Measurements from ENCODE around the gene ARHGEF2. TPM values are rescaled to one million over a fixed set of nuclear protein-coding genes. Genes with fewer than 3 reads are reported as not detected.

Gene ARHGEF2
- total RNA-seq, 1 experiment from 2014 or later, result 85.0 TPM

GRCh38 chr1:155950829-155951228, 27.5 kb downstream of the ARHGEF2 start:
- intact Hi-C loops (cut with micrococcal nuclease; ENCODE audit: unreplicated experiment), result no loop called here
- Histone ChIP-seq H3K4me3 (no peak overlapping the region), H3K36me3 (ENCODE audit: low read depth) (peaks cover 62% of the 10 kb centered on the region), H4K20me1 (ENCODE audit: insufficient read depth) (peaks cover 48% of the 10 kb centered on the region), H3F3A (ENCODE audit: insufficient read depth, low read depth) (peaks cover 84% of the 10 kb centered on the region), H3K27me3 (ENCODE audit: insufficient read depth, low read depth) (no peaks in the 10 kb centered on the region), H3K27ac (no peak overlapping the region), H3K79me2 (ENCODE audit: low read depth) (0 out of 2 replicates have a peak, but pooled peaks cover 5% of the 10 kb centered on the region), H3K4me2 (no peak overlapping the region), H2AFZ (no peak overlapping the region), H3K9me2 (ENCODE audit: insufficient read depth) (no peaks in the 10 kb centered on the region), H3K4me1 (replicated peaks; ENCODE audit: insufficient read depth) (0 out of 2 replicates have a peak, but pooled peaks cover 4% of the 10 kb centered on the region), H3K9me3 (ENCODE audit: insufficient read depth, low read depth) (no peaks in the 10 kb centered on the region)
- no peak for DNase-seq
- POLR2A ChIA-PET (ENCODE audit: unreplicated experiment), result no interaction called here
- no peak for TF ChIP-seq CTCF (conservative IDR thresholded peaks at IDR 0.05)
- TF ChIP-seq EZH2 (IDR thresholded peaks at IDR 0.05; ENCODE audit: low read depth), result no peak
- BruUV-seq (replicated peaks), result no TSS peak
- CTCF ChIA-PET, result no interaction called here

GRCh38 chr1:155947741-155948140, 30.6 kb downstream of the ARHGEF2 start:
- no peak overlapping the region for H2AFZ ChIP-seq
- H3K27ac ChIP-seq, result no peak overlapping the region
- H3K4me1 ChIP-seq (replicated peaks; ENCODE audit: insufficient read depth), result peaks cover 26% of the 10 kb centered on the region
- H3K36me3 ChIP-seq (ENCODE audit: low read depth), result peaks cover 42% of the 10 kb centered on the region
- TF ChIP-seq CTCF (conservative IDR thresholded peaks at IDR 0.05), result no peak
- TF ChIP-seq EZH2 (IDR thresholded peaks at IDR 0.05; ENCODE audit: low read depth), result no peak
- H3K9me3 ChIP-seq (ENCODE audit: insufficient read depth, low read depth), result no peaks in the 10 kb centered on the region
- no peaks in the 10 kb centered on the region for H3K79me2 ChIP-seq (ENCODE audit: low read depth)
- H3K27me3 ChIP-seq (ENCODE audit: insufficient read depth, low read depth), result no peaks in the 10 kb centered on the region
- H3K4me3 ChIP-seq, result no peak overlapping the region
- peaks cover 85% of the 10 kb centered on the region for H3F3A ChIP-seq (ENCODE audit: insufficient read depth, low read depth)
- intact Hi-C loops (cut with micrococcal nuclease; ENCODE audit: unreplicated experiment), result no loop called here
- no peak for DNase-seq
- no peaks in the 10 kb centered on the region for H3K9me2 ChIP-seq (ENCODE audit: insufficient read depth)
- ChIA-PET POLR2A (ENCODE audit: unreplicated experiment) (interaction anchor here (0.7 kb wide), 1 partner anchor 13 kb away, joined by 5 read pairs; no protein-coding TSS in a partner anchor), CTCF (no interaction called here)
- no TSS peak for BruUV-seq (replicated peaks)
- H3K4me2 ChIP-seq, result no peak overlapping the region
- H4K20me1 ChIP-seq (ENCODE audit: insufficient read depth), result peaks cover 46% of the 10 kb centered on the region

GRCh38 chr1:155947292-155947691, 31.1 kb downstream of the ARHGEF2 start:
- intact Hi-C loops (cut with micrococcal nuclease; ENCODE audit: unreplicated experiment), result no loop called here

More at GRCh38 chr1:155947292-155947691, 31.1 kb downstream of the ARHGEF2 start:
- H3K4me2 ChIP-seq, result no peak overlapping the region
- no peak overlapping the region for H2AFZ ChIP-seq
- no peak overlapping the region for H3K27ac ChIP-seq
- no peaks in the 10 kb centered on the region for H3K79me2 ChIP-seq (ENCODE audit: low read depth)
- ChIA-PET POLR2A (ENCODE audit: unreplicated experiment) (interaction anchor here (0.7 kb wide), 1 partner anchor 13 kb away, joined by 5 read pairs; no protein-coding TSS in a partner anchor), CTCF (no interaction called here)
- no peak for DNase-seq
- no peak for TF ChIP-seq EZH2 (IDR thresholded peaks at IDR 0.05; ENCODE audit: low read depth)
- TF ChIP-seq CTCF (conservative IDR thresholded peaks at IDR 0.05), result no peak
- H3F3A ChIP-seq (ENCODE audit: insufficient read depth, low read depth), result peaks cover 85% of the 10 kb centered on the region
- peaks cover 37% of the 10 kb centered on the region for H3K36me3 ChIP-seq (ENCODE audit: low read depth)
- no TSS peak for BruUV-seq (replicated peaks)
- peaks cover 44% of the 10 kb centered on the region for H4K20me1 ChIP-seq (ENCODE audit: insufficient read depth)
- no peaks in the 10 kb centered on the region for H3K9me2 ChIP-seq (ENCODE audit: insufficient read depth)
- H3K4me1 ChIP-seq (replicated peaks; ENCODE audit: insufficient read depth), result peaks cover 30% of the 10 kb centered on the region
- H3K27me3 ChIP-seq (ENCODE audit: insufficient read depth, low read depth), result no peaks in the 10 kb centered on the region
- H3K9me3 ChIP-seq (ENCODE audit: insufficient read depth, low read depth), result no peaks in the 10 kb centered on the region
- H3K4me3 ChIP-seq, result no peak overlapping the region

Data from PC-9 (cell line).